AG09309 (cell line): Measurements from ENCODE around the gene SAPCD2.
"Not testable (repeated sequence)": the region's sequence is repeated elsewhere in the genome, so short reads cannot be mapped to it uniquely, and the experiment has no call there.

Experiments
- DNase-seq: peaks from one replicate; pipeline ENCODE4 v3.0.0-alpha.2; 2010; ENCODE audit warnings: low read depth
- H3K4me3 ChIP-seq: 2 replicates; pipeline ENCODE4 v1.5.1; 2011; ENCODE audit warnings: mild to moderate bottlenecking, low read depth, low read length, moderate library complexity; ENCODE audit not compliant: control insufficient read depth
- TF ChIP-seq, protein P1 (sequence below): IDR thresholded peaks from 2 replicates; pipeline ENCODE4 v1.5.1; 2011; ENCODE audit warnings: mild to moderate bottlenecking, low read depth, low read length, inconsistent platforms; ENCODE audit not compliant: insufficient read depth, control insufficient read depth; ENCODE audit errors: missing control alignments

Gene SAPCD2

DNA sequence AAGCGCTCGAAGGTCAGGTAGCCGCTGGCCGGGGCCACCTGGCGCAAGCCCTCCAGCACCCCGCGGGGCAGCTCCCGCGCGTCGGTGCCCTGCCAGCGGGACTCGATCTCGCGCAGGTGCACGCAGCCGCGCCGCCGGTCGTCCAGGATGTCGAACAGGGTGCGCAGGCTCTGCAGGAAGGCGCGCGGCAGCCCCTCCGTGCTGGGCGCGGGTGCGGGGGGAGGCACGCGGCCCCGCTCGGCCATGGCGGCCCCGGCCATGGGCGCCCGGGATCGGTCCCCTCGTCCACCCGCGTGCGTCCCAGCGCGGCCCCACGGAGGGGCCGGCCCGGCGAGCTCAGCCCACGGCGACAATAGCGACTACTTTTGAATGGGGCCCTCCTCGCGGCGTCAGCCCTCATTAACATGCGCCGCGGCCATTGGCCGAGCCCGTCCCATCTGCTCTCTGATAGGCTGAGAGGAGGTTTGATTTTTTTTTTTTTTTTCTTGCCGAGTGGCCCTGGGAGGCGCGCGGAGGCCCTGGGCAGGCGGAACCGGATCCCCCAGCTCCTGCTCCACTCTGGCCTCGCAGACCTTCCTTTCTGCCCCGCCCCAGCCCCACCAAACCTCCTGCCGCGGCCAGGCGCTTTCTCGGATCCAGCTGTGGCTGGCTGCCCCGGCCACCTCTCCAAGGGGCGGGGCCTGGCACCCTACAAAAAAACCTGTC is at the start of gene SAPCD2:
Gene SAPCD2 (minus strand): TSS at position 357 of the 705 bp plus-strand sequence. CDS start 97 bp downstream, at position 260.
- H3K4me3 ChIP-seq: peak within 1 kb of the TSS; percentile 52
- DNase-seq: no peak
- TF ChIP-seq, protein P1, sequence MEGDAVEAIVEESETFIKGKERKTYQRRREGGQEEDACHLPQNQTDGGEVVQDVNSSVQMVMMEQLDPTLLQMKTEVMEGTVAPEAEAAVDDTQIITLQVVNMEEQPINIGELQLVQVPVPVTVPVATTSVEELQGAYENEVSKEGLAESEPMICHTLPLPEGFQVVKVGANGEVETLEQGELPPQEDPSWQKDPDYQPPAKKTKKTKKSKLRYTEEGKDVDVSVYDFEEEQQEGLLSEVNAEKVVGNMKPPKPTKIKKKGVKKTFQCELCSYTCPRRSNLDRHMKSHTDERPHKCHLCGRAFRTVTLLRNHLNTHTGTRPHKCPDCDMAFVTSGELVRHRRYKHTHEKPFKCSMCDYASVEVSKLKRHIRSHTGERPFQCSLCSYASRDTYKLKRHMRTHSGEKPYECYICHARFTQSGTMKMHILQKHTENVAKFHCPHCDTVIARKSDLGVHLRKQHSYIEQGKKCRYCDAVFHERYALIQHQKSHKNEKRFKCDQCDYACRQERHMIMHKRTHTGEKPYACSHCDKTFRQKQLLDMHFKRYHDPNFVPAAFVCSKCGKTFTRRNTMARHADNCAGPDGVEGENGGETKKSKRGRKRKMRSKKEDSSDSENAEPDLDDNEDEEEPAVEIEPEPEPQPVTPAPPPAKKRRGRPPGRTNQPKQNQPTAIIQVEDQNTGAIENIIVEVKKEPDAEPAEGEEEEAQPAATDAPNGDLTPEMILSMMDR: no peak

DNA sequence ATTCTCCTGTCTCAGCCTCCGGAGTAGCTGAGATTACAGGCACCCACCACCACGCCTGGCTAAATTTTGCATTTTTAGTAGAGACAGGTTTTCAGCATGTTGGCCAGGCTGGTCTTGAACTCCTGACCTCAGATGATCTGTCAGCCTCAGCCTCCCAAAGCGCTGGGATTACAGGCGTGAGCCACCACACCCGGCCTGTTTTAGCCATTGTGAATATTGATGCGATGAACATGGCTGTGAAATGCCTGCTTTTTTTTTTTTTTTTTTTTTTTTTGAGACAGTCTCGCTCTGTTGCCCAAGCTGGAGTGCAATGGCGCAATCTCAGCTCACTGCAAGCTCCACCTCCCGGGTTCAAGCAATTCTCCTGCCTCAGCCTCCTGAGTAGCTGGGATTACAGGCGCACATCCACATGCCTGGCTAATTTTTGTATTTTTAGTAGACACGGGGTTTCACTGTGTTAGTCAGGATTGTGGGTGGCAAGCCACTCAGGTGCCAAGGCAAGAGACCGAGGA is 47.8 kb upstream of the SAPCD2 start:
- not testable (repeated sequence) for DNase-seq, H3K4me3 ChIP-seq

DNA sequence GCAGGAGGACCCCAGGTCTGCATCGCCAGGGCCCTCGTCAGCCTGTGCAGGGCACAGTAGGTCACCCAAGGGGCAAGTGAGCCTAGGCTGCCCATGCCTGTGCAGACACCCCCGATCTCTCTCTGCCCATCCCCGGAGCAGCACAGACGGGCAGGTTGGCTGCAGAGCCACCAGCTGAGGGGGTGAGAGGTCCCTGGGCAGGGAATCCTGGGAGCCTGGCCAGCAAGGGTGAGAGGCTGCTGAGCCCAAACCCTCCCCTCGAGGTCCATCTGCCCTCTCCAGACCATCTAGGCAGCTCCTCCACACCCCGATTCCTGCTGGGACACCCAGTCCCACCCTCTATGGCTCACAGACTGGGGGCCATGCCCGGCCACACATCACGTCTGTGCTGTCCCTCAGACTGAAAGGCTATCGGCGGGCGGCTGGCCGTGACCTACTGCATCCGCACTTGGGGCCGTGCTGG is 46.9 kb upstream of the SAPCD2 start:
- TF ChIP-seq, protein P1: no peak
- DNase-seq: no peak
- no peak overlapping the region for H3K4me3 ChIP-seq

- no peak for DNase-seq
- TF ChIP-seq, protein P1: no peak
- no peak overlapping the region for H3K4me3 ChIP-seq
These were observed 46.4 kb upstream of the SAPCD2 start for GRCh38 chr9:137116728-137117127.

GRCh38 chr9:137116027-137116507 is 45.7 kb upstream of the SAPCD2 start:
- no peak for DNase-seq
- H3K4me3 ChIP-seq: no peak overlapping the region
- TF ChIP-seq, protein P1: no peak

- TF ChIP-seq, protein P1: no peak
- no peak for DNase-seq
- H3K4me3 ChIP-seq: no peak overlapping the region
These were observed 45.2 kb upstream of the SAPCD2 start for GRCh38 chr9:137115394-137116026.
